T-helper 2 cell treated with Interferon-gamma antibody and Interleukin-4, amounts not matched to agents 100 ng/mL and 5 ng/mL, for 36 hours (primary cell): ENCODE measurements around the gene CLK1. TPM values are rescaled to one million over a fixed set of nuclear protein-coding genes. Genes with fewer than 3 reads are reported as not detected.

Experiments
- intact Hi-C: fragments of 100-400 bp; cut with micrococcal nuclease; formaldehyde crosslinking; loops from one replicate; pipeline ENCODE4 v1.15.1; 2023
- total RNA-seq: library from RNA; stranded (reverse); gene quantifications from 2 replicates; pipeline ENCODE4 v1.2.3, GENCODE V29; 2022

The CLK1 gene
- total RNA-seq, 1 donor from 2014 or later = 118 TPM

- intact Hi-C loops = no loop called here
Measured at GRCh38 chr2:200852605-200853004, 11.9 kb downstream of the CLK1 start.

- intact Hi-C loops = no loop called here
Measured at GRCh38 chr2:200851398-200852248, 12.8 kb downstream of the CLK1 start.

GRCh38 chr2:200850512-200851256 is 13.8 kb downstream of the CLK1 start:
- intact Hi-C loops = no loop called here

- intact Hi-C loops = no loop called here
Measured at GRCh38 chr2:200847939-200848338, 16.5 kb downstream of the CLK1 start.

GRCh38 chr2:200847269-200847668 is 17.2 kb downstream of the CLK1 start:
- intact Hi-C loops = no loop called here

GRCh38 chr2:200845669-200846325 is 18.7 kb downstream of the CLK1 start:
- intact Hi-C loops = no loop called here

- intact Hi-C loops = no loop called here
Measured at GRCh38 chr2:200845194-200845593, 19.3 kb downstream of the CLK1 start.

DNA sequence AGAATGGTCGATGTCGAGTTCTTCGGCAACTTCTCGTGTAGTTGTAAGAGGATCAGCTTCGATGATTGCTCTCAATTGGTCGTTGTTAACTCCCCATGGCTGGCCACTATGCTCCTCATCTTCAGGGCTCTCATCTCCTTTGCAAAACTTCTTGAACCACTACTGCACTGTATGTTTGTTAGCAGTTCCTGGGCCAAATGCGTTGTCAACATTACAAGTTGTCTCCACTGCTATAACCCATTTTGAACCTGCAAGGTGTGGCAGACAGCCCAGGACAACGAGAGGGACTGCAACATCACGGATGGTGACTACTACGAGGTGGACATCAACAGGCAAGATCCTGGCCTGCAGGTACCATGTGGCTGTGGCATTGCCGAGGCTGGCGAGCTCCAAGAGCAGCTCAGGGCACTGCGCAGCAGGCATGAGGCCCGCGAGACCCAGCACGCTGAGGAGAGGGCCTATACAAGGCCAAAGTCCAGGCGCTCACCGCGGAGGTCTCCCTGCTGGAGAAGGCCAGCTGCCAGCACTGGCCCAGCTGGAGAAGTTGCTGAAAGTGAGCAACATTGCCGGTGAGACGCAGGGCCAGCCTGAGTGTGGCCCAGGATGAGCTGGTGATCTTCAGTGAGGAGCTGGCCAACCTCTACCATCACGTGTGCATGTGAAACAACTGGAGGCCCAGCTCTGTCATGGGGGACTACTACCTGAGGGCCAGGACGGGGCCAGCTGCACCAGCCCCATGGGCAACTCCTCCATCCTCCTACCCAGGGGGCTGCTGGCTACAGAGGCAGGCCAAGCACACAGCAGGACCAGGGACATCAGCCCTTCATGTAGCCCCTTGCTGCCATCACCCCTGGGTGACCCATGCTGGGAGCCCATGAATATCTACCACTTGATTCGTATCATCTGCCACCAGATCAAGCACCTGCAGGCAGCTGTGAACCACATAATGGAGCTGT is 20.2 kb downstream of the CLK1 start:
- intact Hi-C loops = no loop called here

DNA sequence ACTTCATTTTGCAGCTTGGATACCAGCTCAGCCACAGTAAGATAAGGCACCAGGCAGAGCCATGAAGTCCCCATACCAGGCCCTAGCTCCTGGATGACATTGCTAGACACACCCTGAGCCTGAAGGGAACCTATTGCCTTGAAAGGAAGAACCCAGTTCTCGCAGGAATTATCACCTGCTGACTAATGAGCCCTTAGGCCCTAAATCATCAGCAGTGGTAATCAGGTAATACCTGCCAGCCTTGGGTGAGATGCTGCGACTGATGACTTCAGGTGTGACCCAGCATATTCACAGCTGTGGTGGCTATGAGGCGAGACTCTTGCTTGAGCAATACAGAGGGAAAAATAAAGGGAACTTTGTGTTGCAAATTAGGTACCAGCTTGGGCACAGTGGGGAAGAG is 24.9 kb downstream of the CLK1 start:
- intact Hi-C loops = no loop called here

DNA sequence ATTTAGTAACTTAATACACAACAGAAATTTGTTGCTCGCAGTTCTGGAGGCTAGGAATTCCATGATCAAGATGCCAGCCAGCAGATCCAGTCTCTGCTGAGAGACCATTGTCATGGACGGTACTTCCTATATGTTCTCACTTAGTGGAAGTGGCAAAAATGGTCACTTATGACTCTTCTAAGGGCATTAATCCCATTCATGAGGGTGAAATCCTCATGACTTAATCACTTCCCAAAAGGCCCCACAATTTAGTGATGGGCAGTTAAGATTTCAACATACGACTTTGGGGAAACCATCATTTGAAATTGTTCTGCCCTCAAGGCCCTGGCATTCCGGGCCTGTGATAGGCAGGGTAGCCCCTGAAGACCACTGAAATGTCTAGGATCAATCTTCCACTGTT is 29.8 kb downstream of the CLK1 start:
- intact Hi-C loops = no loop called here

DNA sequence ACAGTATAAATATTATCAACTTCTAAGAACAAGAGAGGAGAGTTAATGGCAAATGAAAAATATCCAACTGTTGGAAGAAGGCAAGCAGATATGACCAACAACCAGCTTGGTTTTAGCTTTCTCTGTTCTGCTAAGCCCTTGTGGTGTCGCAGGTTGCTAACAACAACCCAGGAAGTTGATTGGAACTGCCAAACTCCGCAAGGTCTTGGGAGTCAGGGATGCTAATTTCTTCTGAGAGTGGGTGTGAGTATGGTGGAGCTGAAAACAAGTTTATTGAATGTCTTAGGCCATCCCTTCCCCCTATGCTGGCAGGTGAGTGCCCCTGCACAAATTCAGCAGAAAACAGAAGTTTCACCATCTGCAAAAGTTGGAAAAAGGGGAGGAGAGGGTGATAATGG is 35.2 kb downstream of the CLK1 start:
- intact Hi-C loops = no loop called here

DNA sequence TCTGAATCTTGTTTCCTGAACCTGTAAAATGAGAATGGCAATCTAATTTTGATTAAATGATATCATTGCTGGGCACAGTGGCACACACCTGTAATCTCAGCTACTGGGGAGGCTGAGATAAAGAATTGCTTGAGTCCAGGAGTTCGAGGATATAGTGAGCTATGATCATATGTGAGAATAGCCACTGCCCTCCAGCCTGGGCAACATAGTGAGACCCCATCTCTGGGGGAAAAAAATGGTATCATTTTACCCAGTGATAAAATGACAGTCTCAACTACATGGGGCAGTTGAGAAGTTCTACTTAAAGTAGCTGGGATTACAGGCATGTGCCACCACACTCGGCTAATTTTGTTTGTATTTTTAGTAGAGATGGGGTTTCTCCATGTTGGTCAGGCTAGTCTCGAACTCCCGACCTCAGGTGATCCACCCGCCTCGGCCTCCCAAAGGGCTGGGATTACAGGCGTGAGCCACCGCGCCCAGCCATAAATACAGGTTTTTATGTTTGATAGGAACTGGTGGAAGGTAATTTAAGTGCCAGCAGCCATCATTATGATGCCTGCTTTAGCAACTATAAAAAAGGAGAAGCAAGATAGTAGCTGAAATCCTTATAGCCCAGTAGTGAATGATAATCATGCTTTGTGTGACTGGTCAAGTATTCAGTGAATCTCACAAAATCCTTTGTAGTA is 35.7 kb downstream of the CLK1 start:
- intact Hi-C loops = no loop called here

DNA sequence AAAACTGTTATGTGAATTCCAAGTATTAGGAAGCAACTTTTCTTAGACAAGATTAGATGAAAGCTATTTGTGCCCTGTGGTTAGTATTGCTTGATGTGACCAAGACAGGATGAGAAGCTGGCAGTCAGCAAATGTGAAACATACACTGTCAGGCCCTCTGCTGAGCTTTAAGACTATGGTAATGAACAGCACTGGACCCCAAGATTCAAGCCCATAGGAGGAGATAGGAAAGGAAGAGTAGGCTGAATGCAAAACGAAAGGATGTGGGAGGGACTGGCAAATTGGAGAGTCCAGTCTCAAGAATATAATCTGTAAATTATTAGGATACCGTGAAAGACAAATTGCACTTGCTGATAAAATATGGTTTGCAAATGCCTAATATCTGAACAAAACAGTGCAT is 36.4 kb downstream of the CLK1 start:
- intact Hi-C loops = no loop called here

DNA sequence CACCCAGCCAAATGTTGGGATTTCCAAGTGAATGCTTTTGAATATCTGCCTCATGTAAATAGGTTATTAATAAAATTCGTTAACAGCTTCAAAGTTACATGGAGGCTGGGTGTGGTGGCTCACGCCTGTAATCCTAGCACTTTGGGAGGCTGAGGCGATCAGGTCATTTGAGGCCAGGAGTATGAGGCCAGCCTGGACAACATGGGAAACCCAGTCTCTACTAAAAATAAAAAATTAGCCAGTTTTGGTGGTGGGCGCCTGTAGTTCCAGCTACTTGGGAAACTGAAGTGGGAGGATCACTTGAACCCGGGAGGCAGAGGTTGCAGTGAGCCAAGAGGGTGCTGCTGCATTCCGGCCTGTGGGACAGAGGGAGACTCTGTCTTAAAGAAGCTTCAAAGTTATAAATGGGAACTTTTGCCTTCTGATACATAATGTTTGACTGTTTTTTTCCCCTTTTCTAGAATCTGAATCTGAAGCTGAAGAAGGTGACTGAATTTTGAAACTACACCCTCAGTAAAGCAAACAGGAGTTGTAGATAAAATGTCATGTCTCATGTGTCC is 42.7 kb downstream of the CLK1 start:
- intact Hi-C loops = no loop called here

DNA sequence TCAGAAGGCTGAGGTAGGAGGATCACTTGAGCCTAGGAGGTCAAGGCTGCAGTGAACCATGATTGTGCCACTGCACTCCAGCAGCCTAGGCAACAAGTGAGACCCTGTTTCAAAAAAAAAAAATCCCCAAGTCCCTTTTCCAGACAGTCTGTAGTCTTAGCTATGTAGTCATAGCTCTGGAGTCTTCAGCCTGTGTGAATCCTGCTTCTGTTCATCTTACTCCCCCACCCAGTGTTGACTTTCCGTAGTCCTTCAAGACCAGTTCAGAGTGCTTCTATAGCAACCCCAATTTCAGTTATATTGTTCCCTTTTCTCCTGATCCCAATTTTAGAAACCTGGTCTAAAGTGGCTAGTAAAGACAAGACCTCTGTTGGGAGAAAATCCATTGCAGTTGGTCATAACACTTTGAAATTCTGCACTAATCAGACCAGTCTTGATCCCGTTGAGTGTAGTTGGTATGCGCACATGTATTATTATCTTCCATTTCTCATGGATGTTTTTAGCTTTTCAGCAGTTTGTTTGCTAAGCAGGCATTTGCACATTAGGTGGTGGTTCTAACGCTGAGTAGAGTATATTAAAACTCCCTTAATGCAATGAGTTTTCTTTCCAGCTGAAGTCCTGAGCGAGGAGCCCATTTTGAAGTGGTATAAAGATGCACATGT is 43.8 kb downstream of the CLK1 start:
- intact Hi-C loops = no loop called here

DNA sequence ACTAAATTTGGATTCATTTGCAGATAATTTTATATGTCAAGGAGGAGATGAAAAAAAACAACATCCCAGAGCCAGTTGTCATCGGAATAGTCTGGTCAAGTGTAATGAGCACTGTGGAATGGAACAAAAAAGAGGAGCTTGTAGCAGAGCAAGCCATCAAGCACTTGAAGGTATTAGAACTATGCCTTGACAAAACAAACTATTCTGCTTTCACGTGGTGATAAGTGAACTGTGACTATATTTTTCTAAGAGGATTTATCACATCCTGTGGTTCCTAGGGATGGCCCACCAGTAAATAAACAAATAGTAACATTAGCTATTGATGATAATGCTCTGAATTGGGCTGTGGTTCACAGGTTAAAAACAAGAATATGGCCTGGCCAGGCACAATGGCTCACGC is 45.7 kb downstream of the CLK1 start:
- intact Hi-C loops = loop anchor here (10.0 kb wide), 1 partner anchor 864 kb away; the partner anchor contains the start of genes MAIP1 and TYW5

GRCh38 chr2:200814917-200815316 is 49.5 kb downstream of the CLK1 start:
- intact Hi-C loops = loop anchor here (5.0 to 10.0 kb wide), 6 partner anchors 147 to 860 kb away; partner anchors contain the start of genes HYCC2, MAIP1, NDUFB3 and ORC2

GRCh38 chr2:200814276-200814815 is 50.1 kb downstream of the CLK1 start:
- intact Hi-C loops = loop anchor here (5.0 to 10.0 kb wide), 6 partner anchors 148 to 860 kb away; partner anchors contain the start of genes HYCC2, MAIP1, NDUFB3 and ORC2
